HepG2 (cell line): ENCODE measurements around the gene SLC26A3. TPM values are rescaled to one million over a fixed set of nuclear protein-coding genes. Genes with fewer than 3 reads are reported as not detected.

ENCODE experiments used
- ATAC-seq: fragments of 200-7000 bp; cut with Tn5 transposase; 3 replicates; pipeline ENCODE4 v1.9.1; 2020; ENCODE audit warnings: mild to moderate bottlenecking, moderate library complexity
- BruUV-seq: library from RNA; stranded (reverse); fragments of 400-500 nt; replicated peaks from 2 replicates; lab custom pipeline; 2021; lab: Mats Ljungman, UMichigan
- CTCF ChIA-PET: fragments of 300-600 bp; formaldehyde crosslinking; extraction: SDS; loops from one replicate; lab custom pipeline; 2021; ENCODE audit warnings: low total read pairs, inconsistent platforms, low intra/inter-chr PET ratio; lab: Yijun Ruan, JAX
- POLR2A ChIA-PET: fragments of 350-600 bp; sonication (Branson Sonifier 250); formaldehyde crosslinking; loops from one replicate; lab custom pipeline; 2020; ENCODE audit warnings: antibody characterized with exemption, inconsistent platforms; lab: Yijun Ruan, JAX
- DNase-seq: peaks from one replicate; pipeline ENCODE4 v3.0.0-alpha.2; 2015; ENCODE audit warnings: low spot score
- FAIRE-seq: peaks from 3 replicates; lab custom pipeline; 2011; peaks lifted over from hg19 to GRCh38; lab: Jason Lieb, UNC
- H2AFZ ChIP-seq: one replicate; pipeline ENCODE4 v1.6.1; 2011; ENCODE audit warnings: low read length, inconsistent platforms
- H3K27ac ChIP-seq: fragments of 300-600 bp; 3 replicates; pipeline ENCODE4 v1.8.0; 2011; ENCODE audit warnings: mixed run types, mild to moderate bottlenecking, mixed read lengths, low read length, inconsistent platforms; ENCODE audit not compliant: insufficient read depth; ENCODE audit errors: extremely low read length
- H3K27me3 ChIP-seq, 2 experiments: fragments of 200-600 bp in 1 of 2; 2 replicates in 1 of 2; 3 replicates in 1 of 2; pipeline versions ENCODE4 v1.6.0 to v1.8.0; 2011; ENCODE audit warnings: low read length in 2 of 2, mild to moderate bottlenecking in 2 of 2, moderate library complexity in 2 of 2, inconsistent platforms in 1 of 2; ENCODE audit not compliant: insufficient read depth in 2 of 2, control insufficient read depth in 1 of 2
- H3K36me3 ChIP-seq, 2 experiments: fragments of 200-600 bp in 1 of 2; replicated peaks in 1 of 2; 2 replicates in 1 of 2; 3 replicates in 1 of 2; pipeline versions ENCODE4 v1.5.1 to v1.8.0; 2011; ENCODE audit warnings: low read length in 2 of 2, inconsistent platforms in 1 of 2; ENCODE audit not compliant: insufficient read depth in 2 of 2, control insufficient read depth in 1 of 2
- H3K4me1 ChIP-seq: 2 replicates; pipeline ENCODE4 v1.5.1; 2012; ENCODE audit warnings: low read length, inconsistent platforms; ENCODE audit not compliant: insufficient read depth
- H3K4me2 ChIP-seq: 2 replicates; pipeline ENCODE4 v1.6.0; 2011; ENCODE audit warnings: low read depth, low read length, inconsistent platforms
- H3K4me3 ChIP-seq, 3 experiments: fragments of 200-600 bp in 1 of 3; sonication (generic), shearing (Covaris generic) in 1 of 3; replicated peaks in 1 of 3; 2 replicates each; pipeline ENCODE4 v1.5.1; 2011 to 2016; ENCODE audit warnings: low read length in 3 of 3, inconsistent platforms in 2 of 3, low read depth in 2 of 3, mild to moderate bottlenecking in 2 of 3, control low read depth in 1 of 3, mixed read lengths in 1 of 3; ENCODE audit not compliant: insufficient read depth in 1 of 3
- H3K79me2 ChIP-seq: one replicate; pipeline ENCODE4 v1.6.1; 2011; ENCODE audit warnings: low read length, inconsistent platforms; ENCODE audit not compliant: insufficient read depth
- H3K9ac ChIP-seq: 2 replicates; pipeline ENCODE4 v1.6.0; 2011; ENCODE audit warnings: mild to moderate bottlenecking, low read depth, low read length, inconsistent platforms; ENCODE audit not compliant: insufficient read depth
- H3K9me3 ChIP-seq: 2 replicates; pipeline ENCODE4 v1.5.1; 2012; ENCODE audit warnings: mild to moderate bottlenecking, low read length
- H4K20me1 ChIP-seq: 2 replicates; pipeline ENCODE4 v1.6.0; 2011; ENCODE audit warnings: inconsistent platforms, mild to moderate bottlenecking, low read length, moderate library complexity; ENCODE audit not compliant: insufficient read depth
- FOSL2 ChIP-seq: sonication (generic); formaldehyde crosslinking; IDR thresholded peaks from 2 replicates; pipeline ENCODE4 v1.4.0; 2020; ENCODE audit warnings: missing genetic modification reagents
- FOXC1 ChIP-seq: sonication (generic); formaldehyde crosslinking; IDR thresholded peaks from 2 replicates; pipeline ENCODE4 v1.8.0; 2022; ENCODE audit warnings: mild to moderate bottlenecking, missing genetic modification reagents, borderline replicate concordance
- ZNF468 ChIP-seq: sonication (generic); formaldehyde crosslinking; IDR thresholded peaks from 2 replicates; pipeline ENCODE4 v1.8.0; 2022; ENCODE audit warnings: mild to moderate bottlenecking, moderate library complexity, missing genetic modification reagents
- WGBS: methylation state at CpG from one replicate; pipeline ENCODE4 v1.1.6; 2017; ENCODE audit warnings: low lambda C conversion rate; 5-methylcytosine and 5-hydroxymethylcytosine counted together
- in situ Hi-C: cut with HindIII; loops from 2 replicates; pipeline ENCODE4 v1.10.0; 2017; ENCODE audit warnings: low pct_unique_long_range_greater_than_20kb; ENCODE audit not compliant: extremely low pct_ligation_motif_present
- intact Hi-C: fragments of 100-400 bp; cut with micrococcal nuclease; formaldehyde crosslinking; loops from one replicate; pipeline ENCODE4 v1.10.0; 2022; ENCODE audit not compliant: unreplicated experiment
- polyA plus RNA-seq, 8 experiments: library from polyadenylated mRNA; depleted of rRNA in 3 of 8; stranded (reverse) in 7 of 8; unstranded in 1 of 8; fragments of >200 nt; fragmentation: Illumina TruSeq in 4 of 8; extraction: Trizol in 4 of 8; gene quantifications; 2 replicates each; pipeline versions ENCODE4 v1.2.1 to v1.2.3, GENCODE V29; 2011 to 2016; ENCODE audit warnings: low read depth in 4 of 8, missing spikeins in 1 of 8, mixed read lengths in 1 of 8; ENCODE audit not compliant: insufficient read depth in 1 of 8
- total RNA-seq, 5 experiments: library from RNA; depleted of rRNA; stranded (reverse); fragments of >200 nt; fragmentation: Illumina TruSeq; extraction: Trizol; gene quantifications; 2 replicates each; pipeline ENCODE4 v1.2.3, GENCODE V29; 2016; ENCODE audit warnings: low read depth in 1 of 5
- TF ChIP-seq, protein P1 (sequence below): sonication (generic); formaldehyde crosslinking; IDR thresholded peaks from 2 replicates; pipeline ENCODE4 v1.5.0; 2020; ENCODE audit warnings: missing genetic modification reagents, mild to moderate bottlenecking, borderline replicate concordance
- TF ChIP-seq, protein P2 (sequence below): sonication (generic); formaldehyde crosslinking; IDR thresholded peaks from 2 replicates; pipeline ENCODE4 v1.4.0; 2020; ENCODE audit warnings: mild to moderate bottlenecking, missing genetic modification reagents
- TF ChIP-seq, protein P3 (sequence below): sonication (generic); formaldehyde crosslinking; IDR thresholded peaks from 2 replicates; pipeline ENCODE4 v1.4.0; 2020; ENCODE audit warnings: missing genetic modification reagents

The SLC26A3 gene
- total and polyA plus RNA-seq, 2 of the 13 experiments (the other 11 are each of a cell fraction or from before 2014, with no cell fraction given) = 0.11 to 0.30 TPM

DNA sequence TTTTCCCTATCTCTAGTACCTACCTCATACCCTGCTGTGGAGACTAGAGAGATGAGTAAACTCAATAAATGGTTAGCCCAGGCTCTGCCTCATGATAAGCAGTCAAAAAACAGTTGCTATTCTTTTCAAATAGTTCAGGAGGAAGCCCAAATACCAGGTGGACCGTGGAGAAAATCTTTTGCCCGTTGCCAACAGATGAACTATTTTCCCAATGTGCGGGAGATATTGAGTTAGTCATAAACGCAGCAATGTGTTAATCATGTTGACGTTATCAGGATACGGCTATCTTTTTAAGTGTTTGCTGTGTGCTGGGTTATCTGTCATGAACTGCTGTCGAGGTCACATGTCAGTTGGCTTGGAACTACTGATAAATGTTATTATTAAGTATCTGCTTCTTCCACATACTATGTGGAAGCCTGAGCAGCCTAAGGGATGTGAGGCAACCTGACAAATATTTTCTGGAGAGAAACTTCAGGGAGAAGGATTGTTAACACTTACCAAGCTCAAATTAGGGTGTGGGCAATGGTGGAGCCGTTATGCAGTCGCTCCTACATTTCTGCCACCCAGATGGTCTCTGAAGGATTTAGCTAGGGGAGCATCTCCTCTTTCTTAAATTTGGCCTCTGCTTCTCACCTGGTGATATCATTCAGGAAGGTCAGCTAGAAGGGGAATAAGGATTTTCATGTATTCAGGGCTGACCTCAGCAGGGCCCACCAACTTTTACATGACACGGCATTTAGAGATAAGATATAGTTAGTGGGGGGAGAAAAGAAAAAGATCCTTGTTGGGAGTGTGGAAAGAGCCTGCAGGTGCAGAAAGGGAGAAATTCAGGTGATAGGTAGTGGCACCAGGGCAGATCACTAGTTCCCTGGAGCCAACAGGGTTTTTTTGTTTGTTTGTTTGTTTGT is 33.5 kb upstream of the SLC26A3 start:
- POLR2A ChIA-PET = no interaction called here
- Histone ChIP-seq H3K79me2 (no peaks in the 10 kb centered on the region), H3K27ac (no peak overlapping the region), H3K9ac (no peak overlapping the region), H3K9me3 (no peaks in the 10 kb centered on the region), H4K20me1 (no peaks in the 10 kb centered on the region), H3K4me3 (no peak overlapping the region), H3K4me2 (no peak overlapping the region), H3K27me3 (peaks cover 0 to 4% of the 10 kb centered on the region in 2 experiments; a peak in 1 of 5 replicates), H2AFZ (no peak overlapping the region), H3K4me1 (no peaks in the 10 kb centered on the region), H3K36me3 (no peaks in the 10 kb centered on the region)
- CTCF ChIA-PET = no interaction called here
- in situ Hi-C loops = no loop called here
- FAIRE-seq (no peak), ATAC-seq (no peak), DNase-seq (no peak)
- TF ChIP-seq FOSL2 (peak; percentile 56; the same call in 1 of the 2 replicates), ZNF468 (CRISPR knock-in tag) (no peak)
- TF ChIP-seq, protein P1, sequence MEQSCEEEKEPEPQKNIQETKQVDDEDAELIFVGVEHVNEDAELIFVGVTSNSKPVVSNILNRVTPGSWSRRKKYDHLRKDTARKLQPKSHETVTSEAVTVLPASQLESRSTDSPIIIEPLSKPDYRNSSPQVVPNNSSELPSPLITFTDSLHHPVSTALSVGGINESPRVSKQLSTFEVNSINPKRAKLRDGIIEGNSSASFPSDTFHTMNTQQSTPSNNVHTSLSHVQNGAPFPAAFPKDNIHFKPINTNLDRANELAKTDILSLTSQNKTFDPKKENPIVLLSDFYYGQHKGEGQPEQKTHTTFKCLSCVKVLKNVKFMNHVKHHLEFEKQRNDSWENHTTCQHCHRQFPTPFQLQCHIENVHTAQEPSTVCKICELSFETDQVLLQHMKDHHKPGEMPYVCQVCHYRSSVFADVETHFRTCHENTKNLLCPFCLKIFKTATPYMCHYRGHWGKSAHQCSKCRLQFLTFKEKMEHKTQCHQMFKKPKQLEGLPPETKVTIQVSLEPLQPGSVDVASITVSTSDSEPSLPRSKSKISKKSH (CRISPR knock-in tag) = no peak
- no TSS peak for BruUV-seq
- WGBS = 6% methylated on average over 10 of the region's 10 CpGs
- intact Hi-C loops = no loop called here

DNA sequence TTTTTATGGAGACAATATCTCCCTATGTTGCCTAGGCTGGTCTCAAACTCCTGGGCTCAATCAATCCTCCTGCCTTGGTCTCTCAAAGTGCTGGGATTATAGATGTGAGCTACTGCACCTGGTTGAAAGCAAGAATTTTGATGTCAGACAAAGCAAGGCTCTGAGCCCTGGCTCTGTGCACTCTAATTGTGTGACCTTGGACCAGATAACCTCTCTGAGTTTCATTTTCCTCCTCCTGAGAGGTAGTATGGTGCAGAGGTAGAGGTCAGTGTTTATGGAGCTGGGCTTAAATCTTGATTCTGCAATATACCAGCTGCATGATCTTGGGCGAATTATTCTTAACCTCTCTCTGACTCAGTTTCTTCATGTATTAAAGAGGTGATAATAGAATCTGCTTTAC is 31.4 kb upstream of the SLC26A3 start:
- no peak overlapping the region for H3K4me3 ChIP-seq
- no peaks in the 10 kb centered on the region for H3K4me1 ChIP-seq
- no peak for ATAC-seq
- WGBS = 94% methylated on average over 1 of the region's 1 CpG
- no peak overlapping the region for H2AFZ ChIP-seq
- BruUV-seq = no TSS peak
- CTCF ChIA-PET = no interaction called here
- no peaks in the 10 kb centered on the region for H4K20me1 ChIP-seq
- H3K9me3 ChIP-seq = no peaks in the 10 kb centered on the region
- FAIRE-seq = no peak
- H3K9ac ChIP-seq = no peak overlapping the region
- peaks cover 0 to 4% of the 10 kb centered on the region in 2 experiments; a peak in 1 of 5 replicates for H3K27me3 ChIP-seq
- H3K36me3 ChIP-seq = no peaks in the 10 kb centered on the region
- H3K27ac ChIP-seq = no peak overlapping the region
- intact Hi-C loops (no loop called here), in situ Hi-C loops (no loop called here)
- POLR2A ChIA-PET = no interaction called here
- H3K4me2 ChIP-seq = no peak overlapping the region
- no peaks in the 10 kb centered on the region for H3K79me2 ChIP-seq
- no peak for DNase-seq
- TF ChIP-seq, protein P2, sequence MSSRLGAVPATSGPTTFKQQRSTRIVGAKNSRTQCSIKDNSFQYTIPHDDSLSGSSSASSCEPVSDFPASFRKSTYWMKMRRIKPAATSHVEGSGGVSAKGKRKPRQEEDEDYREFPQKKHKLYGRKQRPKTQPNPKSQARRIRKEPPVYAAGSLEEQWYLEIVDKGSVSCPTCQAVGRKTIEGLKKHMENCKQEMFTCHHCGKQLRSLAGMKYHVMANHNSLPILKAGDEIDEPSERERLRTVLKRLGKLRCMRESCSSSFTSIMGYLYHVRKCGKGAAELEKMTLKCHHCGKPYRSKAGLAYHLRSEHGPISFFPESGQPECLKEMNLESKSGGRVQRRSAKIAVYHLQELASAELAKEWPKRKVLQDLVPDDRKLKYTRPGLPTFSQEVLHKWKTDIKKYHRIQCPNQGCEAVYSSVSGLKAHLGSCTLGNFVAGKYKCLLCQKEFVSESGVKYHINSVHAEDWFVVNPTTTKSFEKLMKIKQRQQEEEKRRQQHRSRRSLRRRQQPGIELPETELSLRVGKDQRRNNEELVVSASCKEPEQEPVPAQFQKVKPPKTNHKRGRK (CRISPR knock-in tag) = no peak
- no peak for TF ChIP-seq FOXC1 (CRISPR knock-in tag)
- TF ChIP-seq, protein P3, sequence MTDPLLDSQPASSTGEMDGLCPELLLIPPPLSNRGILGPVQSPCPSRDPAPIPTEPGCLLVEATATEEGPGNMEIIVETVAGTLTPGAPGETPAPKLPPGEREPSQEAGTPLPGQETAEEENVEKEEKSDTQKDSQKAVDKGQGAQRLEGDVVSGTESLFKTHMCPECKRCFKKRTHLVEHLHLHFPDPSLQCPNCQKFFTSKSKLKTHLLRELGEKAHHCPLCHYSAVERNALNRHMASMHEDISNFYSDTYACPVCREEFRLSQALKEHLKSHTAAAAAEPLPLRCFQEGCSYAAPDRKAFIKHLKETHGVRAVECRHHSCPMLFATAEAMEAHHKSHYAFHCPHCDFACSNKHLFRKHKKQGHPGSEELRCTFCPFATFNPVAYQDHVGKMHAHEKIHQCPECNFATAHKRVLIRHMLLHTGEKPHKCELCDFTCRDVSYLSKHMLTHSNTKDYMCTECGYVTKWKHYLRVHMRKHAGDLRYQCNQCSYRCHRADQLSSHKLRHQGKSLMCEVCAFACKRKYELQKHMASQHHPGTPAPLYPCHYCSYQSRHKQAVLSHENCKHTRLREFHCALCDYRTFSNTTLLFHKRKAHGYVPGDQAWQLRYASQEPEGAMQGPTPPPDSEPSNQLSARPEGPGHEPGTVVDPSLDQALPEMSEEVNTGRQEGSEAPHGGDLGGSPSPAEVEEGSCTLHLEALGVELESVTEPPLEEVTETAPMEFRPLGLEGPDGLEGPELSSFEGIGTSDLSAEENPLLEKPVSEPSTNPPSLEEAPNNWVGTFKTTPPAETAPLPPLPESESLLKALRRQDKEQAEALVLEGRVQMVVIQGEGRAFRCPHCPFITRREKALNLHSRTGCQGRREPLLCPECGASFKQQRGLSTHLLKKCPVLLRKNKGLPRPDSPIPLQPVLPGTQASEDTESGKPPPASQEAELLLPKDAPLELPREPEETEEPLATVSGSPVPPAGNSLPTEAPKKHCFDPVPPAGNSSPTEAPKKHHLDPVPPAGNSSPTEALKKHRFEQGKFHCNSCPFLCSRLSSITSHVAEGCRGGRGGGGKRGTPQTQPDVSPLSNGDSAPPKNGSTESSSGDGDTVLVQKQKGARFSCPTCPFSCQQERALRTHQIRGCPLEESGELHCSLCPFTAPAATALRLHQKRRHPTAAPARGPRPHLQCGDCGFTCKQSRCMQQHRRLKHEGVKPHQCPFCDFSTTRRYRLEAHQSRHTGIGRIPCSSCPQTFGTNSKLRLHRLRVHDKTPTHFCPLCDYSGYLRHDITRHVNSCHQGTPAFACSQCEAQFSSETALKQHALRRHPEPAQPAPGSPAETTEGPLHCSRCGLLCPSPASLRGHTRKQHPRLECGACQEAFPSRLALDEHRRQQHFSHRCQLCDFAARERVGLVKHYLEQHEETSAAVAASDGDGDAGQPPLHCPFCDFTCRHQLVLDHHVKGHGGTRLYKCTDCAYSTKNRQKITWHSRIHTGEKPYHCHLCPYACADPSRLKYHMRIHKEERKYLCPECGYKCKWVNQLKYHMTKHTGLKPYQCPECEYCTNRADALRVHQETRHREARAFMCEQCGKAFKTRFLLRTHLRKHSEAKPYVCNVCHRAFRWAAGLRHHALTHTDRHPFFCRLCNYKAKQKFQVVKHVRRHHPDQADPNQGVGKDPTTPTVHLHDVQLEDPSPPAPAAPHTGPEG (CRISPR knock-in tag) = no peak
